Endothelial cell of coronary artery (primary cell): Measurements from ENCODE around the gene LRFN4. TPM values are rescaled to one million over a fixed set of nuclear protein-coding genes. Genes with fewer than 3 reads are reported as not detected.

Source experiments
- total RNA-seq: library from RNA; depleted of rRNA; stranded (reverse); fragments of >200 nt; gene quantifications from 2 replicates; pipeline ENCODE4 v1.2.3, GENCODE V29; 2014

The LRFN4 gene
- total RNA-seq, result 14.7 and 18.8 TPM in 2 replicates

DNA sequence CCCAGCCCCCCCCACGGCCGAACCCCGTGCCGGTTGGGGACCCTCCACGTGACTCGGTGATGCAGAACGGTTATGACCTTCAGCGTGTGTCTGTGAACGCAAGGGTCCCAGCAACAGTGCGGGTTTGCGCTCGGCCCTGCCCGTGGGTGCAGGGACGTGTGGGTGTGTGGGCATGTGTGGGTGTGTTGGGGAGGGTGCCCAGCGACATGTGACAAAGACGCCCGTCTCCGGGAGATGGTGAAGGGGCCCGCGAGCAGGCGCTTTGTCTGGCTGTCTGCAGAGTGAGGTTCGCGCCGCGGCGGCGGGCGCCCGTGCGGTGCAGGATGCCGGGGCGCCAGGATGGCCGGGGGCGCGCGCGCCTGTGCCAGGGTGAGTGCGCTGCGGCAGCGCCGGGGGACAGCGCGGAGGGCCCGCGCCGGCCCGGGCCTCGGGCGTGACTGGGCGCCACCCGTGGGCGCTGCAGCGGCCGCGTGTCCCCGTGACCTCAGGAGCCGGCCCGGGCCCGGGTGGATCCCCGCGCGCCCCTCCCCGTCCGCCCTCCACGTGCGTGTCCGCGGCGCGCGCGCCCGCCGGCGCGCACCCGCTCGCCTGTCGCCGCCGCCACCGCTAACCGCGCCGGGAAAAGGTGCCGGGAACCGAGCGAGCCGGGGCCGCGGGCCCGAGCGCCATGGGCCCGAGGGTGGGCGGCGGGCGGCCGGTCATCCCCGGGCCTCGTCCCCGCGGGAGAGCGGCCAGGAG is at the start of gene LRFN4:
Gene LRFN4, plus strand, starts transcription at position 569 of the 738 bp plus-strand sequence. CDS start 681 bp downstream, outside the sequence.

DNA sequence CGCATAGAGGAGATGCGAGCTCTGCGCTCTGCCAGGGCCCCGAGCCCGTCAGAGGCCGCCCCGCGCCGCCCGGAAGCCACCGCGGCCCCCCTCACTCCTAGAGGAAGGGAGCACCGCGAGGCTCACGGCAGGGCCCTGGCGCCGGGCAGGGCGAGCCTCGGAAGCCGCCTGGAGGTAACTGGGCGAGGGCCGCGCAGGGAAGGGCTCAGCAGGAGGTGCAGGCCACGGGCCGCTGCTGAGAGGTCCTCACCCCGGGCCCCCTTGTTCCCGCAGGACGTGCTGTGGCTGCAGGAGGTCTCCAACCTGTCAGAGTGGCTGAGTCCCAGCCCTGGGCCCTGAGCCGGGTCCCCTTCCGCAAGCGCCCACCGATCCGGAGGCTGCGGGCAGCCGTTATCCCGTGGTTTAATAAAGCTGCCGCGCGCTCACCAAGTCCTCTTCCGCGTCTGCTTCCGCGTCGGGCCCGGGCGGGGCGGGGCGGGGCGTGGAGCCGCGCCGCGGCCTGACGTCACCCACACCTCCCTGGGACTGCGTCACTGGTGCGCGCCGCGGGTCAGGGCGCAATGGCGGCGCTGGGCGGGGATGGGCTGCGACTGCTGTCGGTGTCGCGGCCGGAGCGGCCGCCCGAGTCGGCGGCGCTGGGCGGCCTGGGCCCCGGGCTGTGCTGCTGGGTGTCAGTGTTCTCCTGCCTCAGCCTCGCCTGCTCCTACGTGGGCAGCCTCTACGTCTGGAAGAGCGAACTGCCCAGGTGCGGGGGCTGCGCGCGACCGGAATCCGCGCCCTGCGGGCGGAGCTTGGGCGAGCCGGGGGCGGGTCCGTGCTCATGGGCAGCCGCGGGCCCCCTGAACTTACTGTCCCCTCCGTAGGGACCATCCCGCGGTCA is 13.7 kb upstream of the LRFN4 start, which contains the start of gene RCE1:
Gene RCE1, plus strand, starts transcription at position 546 of the 880 bp plus-strand sequence. Its CDS starts 15 bp downstream, at position 561.

Other genes starting within 250 kb of the LRFN4 start
- 20.1 and 26.7 TPM in 2 replicates for gene RBM14, start 240.4 kb upstream of the LRFN4 start, total RNA-seq
- gene RBM4, start 218.4 kb upstream of the LRFN4 start, total RNA-seq, result 152 and 160 TPM in 2 replicates
- 21.3 and 27.1 TPM in 2 replicates for gene RBM4B, start 179.2 kb upstream of the LRFN4 start, total RNA-seq
- gene SPTBN2, start 127.8 kb upstream of the LRFN4 start, total RNA-seq, result 21.5 and 53.8 TPM in 2 replicates
- 13.1 and 15.2 TPM in 2 replicates for gene RCE1, start 13.6 kb upstream of the LRFN4 start, total RNA-seq
- 8.8 and 9.6 TPM in 2 replicates for gene PC, start 101.3 kb downstream of the LRFN4 start, total RNA-seq
- not detected in 2 replicates for gene C11orf86, start 118.2 kb downstream of the LRFN4 start, total RNA-seq
- gene SYT12, start 166.1 kb downstream of the LRFN4 start, total RNA-seq, result 0.56 TPM in 1 of 2 replicates, not detected in the other
- gene RHOD, start 199.8 kb downstream of the LRFN4 start, total RNA-seq, result 3.8 and 14.1 TPM in 2 replicates